GM12874 (cell line): ENCODE data around the gene LENG9.

ENCODE experiments used
- CTCF ChIP-seq: IDR thresholded peaks from 2 replicates; pipeline ENCODE4 v1.5.1; 2011; ENCODE audit warnings: low read depth, mild to moderate bottlenecking, control low read depth, low read length, moderate library complexity; ENCODE audit not compliant: insufficient read depth

Gene LENG9

DNA sequence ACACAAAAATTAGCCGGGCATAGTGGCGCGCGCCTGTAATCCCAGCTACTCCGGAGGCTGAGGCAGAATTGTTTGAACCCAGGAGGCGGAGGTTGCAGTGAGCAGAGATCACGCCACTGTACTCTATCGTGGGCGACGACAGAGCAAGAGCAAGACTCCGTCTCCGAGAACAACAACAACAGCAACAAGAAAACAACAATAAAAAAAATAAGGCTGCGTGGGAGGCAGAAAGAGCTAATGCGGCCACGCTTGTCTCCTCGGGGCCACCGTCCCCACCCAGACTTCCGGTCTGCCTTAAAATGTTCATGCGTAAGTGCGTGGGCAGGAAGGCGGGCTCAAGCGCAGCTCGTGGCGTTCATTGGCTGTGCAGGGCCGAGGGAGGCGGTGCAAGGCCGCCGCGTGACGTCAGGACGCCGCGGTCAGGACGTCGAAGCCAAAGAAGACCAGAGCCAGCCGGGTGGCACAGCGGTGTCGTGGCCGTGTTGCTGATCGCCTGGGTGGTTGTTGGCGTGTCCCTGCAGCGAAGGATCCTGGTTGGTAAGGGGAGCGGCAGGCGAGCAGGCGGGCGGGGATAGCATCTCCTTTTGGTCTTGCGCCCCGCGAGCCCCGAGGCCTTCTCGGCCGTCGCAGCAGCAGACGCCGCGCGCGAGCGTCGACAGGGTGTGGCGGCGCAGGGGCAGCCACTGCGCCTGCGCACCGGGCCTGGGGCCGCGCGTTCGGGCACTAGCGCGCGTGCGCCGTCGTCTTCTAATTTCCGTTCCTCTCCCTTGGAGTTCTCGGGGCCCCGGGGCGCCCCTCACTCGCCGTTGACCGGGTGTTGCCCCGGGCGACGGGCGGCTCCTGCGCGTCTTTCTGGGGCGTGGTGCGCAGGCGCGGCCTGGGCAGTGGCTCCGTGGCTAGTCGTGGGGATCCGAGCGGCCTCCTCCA lies 14.5 kb downstream of the LENG9 start, which contains the start of gene LENG8:
TSS of gene LENG8 (plus strand) at position 426 of the 927 bp plus-strand sequence. CDS start 2,146 bp downstream, outside the sequence.
- no peak for TF ChIP-seq CTCF

GRCh38 chr19:54448040-54448773 lies 15.4 kb downstream of the LENG9 start:
- TF ChIP-seq CTCF: no peak

DNA sequence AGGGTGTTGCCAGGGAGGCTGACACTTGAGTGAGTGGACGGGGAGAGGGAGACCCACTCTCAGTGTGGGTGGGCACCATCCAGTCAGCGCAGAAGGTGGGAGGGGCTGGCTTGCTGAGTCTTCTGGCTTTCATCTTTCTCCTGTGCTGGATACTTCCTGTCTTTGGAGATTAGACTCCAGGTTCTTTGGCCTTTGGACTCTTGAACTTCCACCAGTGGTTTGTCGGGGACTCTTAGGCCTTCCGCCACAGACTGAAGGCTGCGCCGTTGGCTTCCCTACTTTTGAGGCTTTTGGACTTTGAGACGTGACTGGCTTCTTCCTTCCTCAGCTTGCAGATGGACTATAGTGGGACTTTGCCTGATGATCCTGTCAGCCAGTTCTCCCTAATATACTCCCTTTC lies 18.8 kb downstream of the LENG9 start:
- no peak for TF ChIP-seq CTCF

GRCh38 chr19:54440641-54441040 lies 22.9 kb downstream of the LENG9 start:
- no peak for TF ChIP-seq CTCF

- peak; percentile 58 for TF ChIP-seq CTCF
Measured at GRCh38 chr19:54439174-54439851, 24.3 kb downstream of the LENG9 start.

- no peak for TF ChIP-seq CTCF
Measured at GRCh38 chr19:54436628-54437252, 26.8 kb downstream of the LENG9 start.
